ENCODE results near the gene FYN.

The FYN gene

GRCh38 chr6:111732390-111732789 is 140.9 kb downstream of the FYN start:
- Histone ChIP-seq H3K9ac (ENCODE audit: low read depth, low read length) (no peak overlapping the region), H3K9me3 (ENCODE audit: control insufficient read depth, insufficient read depth, low read length) (peaks cover 11% of the 10 kb centered on the region), H3K4me3 (ENCODE audit: low read depth, low read length) (no peak overlapping the region), H3K27ac (ENCODE audit: low read depth, low read length) (peak overlapping the region; percentile 79), H3K27me3 (ENCODE audit: control insufficient read depth, insufficient read depth, low read length) (no peaks in the 10 kb centered on the region), H3K4me1 (ENCODE audit: control insufficient read depth, insufficient read depth, low read length) (peaks cover 13% of the 10 kb centered on the region), H3K36me3 (ENCODE audit: control insufficient read depth, insufficient read depth, low read length) (no peaks in the 10 kb centered on the region)

- Histone ChIP-seq H3K27ac (ENCODE audit: low read depth, low read length) (peak overlapping the region; percentile 79), H3K9me3 (ENCODE audit: control insufficient read depth, insufficient read depth, low read length) (peaks cover 11% of the 10 kb centered on the region), H3K4me1 (ENCODE audit: control insufficient read depth, insufficient read depth, low read length) (peaks cover 13% of the 10 kb centered on the region), H3K36me3 (ENCODE audit: control insufficient read depth, insufficient read depth, low read length) (no peaks in the 10 kb centered on the region), H3K4me3 (ENCODE audit: low read depth, low read length) (peak overlapping the region; percentile 11; the same call in 1 of the 2 replicates), H3K27me3 (ENCODE audit: control insufficient read depth, insufficient read depth, low read length) (no peaks in the 10 kb centered on the region), H3K9ac (ENCODE audit: low read depth, low read length) (no peak overlapping the region)
Measured at GRCh38 chr6:111731456-111732195, 141.6 kb downstream of the FYN start.

DNA sequence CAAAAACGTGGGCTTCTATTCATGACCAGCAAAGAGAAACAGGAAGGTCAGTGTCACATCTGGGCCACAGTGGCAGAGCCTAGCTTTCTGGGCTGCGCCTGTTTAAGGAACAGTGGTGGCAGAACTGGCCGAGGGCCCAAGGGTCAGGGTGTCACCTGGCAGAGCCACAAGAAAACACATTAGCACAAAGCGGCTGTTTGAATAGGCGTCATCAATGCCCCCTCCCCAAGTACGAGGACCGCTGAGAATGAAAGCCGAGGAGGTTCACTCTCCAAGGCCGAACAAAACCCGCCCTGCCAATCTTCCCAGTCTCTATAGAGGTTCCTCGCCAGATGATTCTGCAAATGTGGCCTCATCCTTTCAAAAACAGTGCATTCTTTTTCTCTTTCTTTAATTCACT is 142.4 kb downstream of the FYN start:
- Histone ChIP-seq H3K9me3 (ENCODE audit: control insufficient read depth, insufficient read depth, low read length) (peaks cover 11% of the 10 kb centered on the region), H3K9ac (ENCODE audit: low read depth, low read length) (no peak overlapping the region), H3K4me3 (ENCODE audit: low read depth, low read length) (no peak overlapping the region), H3K27ac (ENCODE audit: low read depth, low read length) (peak overlapping the region; percentile 79), H3K4me1 (ENCODE audit: control insufficient read depth, insufficient read depth, low read length) (peaks cover 13% of the 10 kb centered on the region), H3K27me3 (ENCODE audit: control insufficient read depth, insufficient read depth, low read length) (no peaks in the 10 kb centered on the region), H3K36me3 (ENCODE audit: control insufficient read depth, insufficient read depth, low read length) (no peaks in the 10 kb centered on the region)

- Histone ChIP-seq H3K4me1 (ENCODE audit: control insufficient read depth, insufficient read depth, low read length) (peaks cover 13% of the 10 kb centered on the region), H3K4me3 (ENCODE audit: low read depth, low read length) (no peak overlapping the region), H3K27ac (ENCODE audit: low read depth, low read length) (no peak overlapping the region), H3K36me3 (ENCODE audit: control insufficient read depth, insufficient read depth, low read length) (no peaks in the 10 kb centered on the region), H3K27me3 (ENCODE audit: control insufficient read depth, insufficient read depth, low read length) (no peaks in the 10 kb centered on the region), H3K9ac (ENCODE audit: low read depth, low read length) (no peak overlapping the region), H3K9me3 (ENCODE audit: control insufficient read depth, insufficient read depth, low read length) (peaks cover 7% of the 10 kb centered on the region)
Measured at GRCh38 chr6:111727802-111728201, 145.4 kb downstream of the FYN start.

DNA sequence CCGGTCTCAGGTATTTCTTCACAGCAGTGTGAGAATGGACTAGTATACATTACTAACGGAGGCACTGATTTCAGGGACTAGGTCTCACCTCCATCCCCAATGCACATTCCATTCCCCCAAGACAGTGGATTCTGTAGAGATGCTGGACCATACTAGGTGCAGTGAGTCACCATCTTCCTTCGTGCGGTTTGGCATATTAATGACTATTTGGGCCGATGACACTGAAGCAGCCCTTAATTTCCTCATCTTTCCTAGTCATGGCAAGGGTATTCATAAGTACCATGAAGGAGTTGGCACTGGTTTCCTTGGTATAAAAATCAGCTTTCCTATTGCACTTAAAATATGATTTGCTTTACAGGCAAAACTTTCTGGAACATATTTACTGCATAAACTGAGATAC is 146.2 kb downstream of the FYN start:
- no peaks in the 10 kb centered on the region for H3K36me3 ChIP-seq (ENCODE audit: control insufficient read depth, insufficient read depth, low read length)
- H3K4me1 ChIP-seq (ENCODE audit: control insufficient read depth, insufficient read depth, low read length): peaks cover 16% of the 10 kb centered on the region
- no peak overlapping the region for H3K9ac ChIP-seq (ENCODE audit: low read depth, low read length)
- no peaks in the 10 kb centered on the region; the same call in 1 of the 2 replicates for H3K9me3 ChIP-seq (ENCODE audit: control insufficient read depth, insufficient read depth, low read length)
- no peaks in the 10 kb centered on the region for H3K27me3 ChIP-seq (ENCODE audit: control insufficient read depth, insufficient read depth, low read length)
- no peak overlapping the region for H3K27ac ChIP-seq (ENCODE audit: low read depth, low read length)
- H3K4me3 ChIP-seq (ENCODE audit: low read depth, low read length): no peak overlapping the region

DNA sequence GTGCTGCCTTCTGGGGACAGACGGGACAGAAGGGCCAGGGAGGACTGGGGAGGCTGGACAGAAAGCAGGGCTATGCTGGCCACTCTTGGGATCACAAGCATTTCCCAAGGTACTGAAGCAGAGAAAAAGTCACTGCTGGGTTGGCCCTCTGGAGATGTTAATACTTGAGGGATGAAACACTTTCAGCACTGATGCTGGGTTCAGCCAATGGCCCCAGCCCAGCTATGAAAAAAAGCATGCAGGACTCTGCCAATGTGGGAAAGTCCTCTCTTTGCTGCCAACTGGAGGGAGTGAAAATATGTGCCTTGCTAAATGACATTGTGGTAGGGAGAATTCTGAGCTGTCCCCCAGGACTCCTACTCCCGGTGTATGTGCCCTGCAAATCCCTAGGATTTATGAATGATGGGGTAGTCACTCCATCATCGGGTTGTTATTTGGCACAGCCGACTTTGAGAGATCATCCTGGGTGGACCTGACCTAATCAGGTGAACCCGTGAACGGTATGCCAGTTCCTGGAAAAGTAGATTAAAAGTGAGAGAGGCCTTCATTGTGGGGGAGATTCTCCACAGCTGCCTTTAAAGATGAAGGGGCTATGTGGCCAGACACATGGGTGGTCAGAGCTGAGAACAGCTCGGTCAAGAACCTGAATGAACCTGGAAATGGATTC is 147.7 kb downstream of the FYN start:
- H3K9me3 ChIP-seq (ENCODE audit: control insufficient read depth, insufficient read depth, low read length): no peaks in the 10 kb centered on the region
- no peaks in the 10 kb centered on the region for H3K27me3 ChIP-seq (ENCODE audit: control insufficient read depth, insufficient read depth, low read length)
- no peak overlapping the region for H3K27ac ChIP-seq (ENCODE audit: low read depth, low read length)
- no peak overlapping the region for H3K4me3 ChIP-seq (ENCODE audit: low read depth, low read length)
- no peak overlapping the region for H3K9ac ChIP-seq (ENCODE audit: low read depth, low read length)
- peaks cover 3% of the 10 kb centered on the region for H3K4me1 ChIP-seq (ENCODE audit: control insufficient read depth, insufficient read depth, low read length)
- no peaks in the 10 kb centered on the region for H3K36me3 ChIP-seq (ENCODE audit: control insufficient read depth, insufficient read depth, low read length)

- H3K36me3 ChIP-seq (ENCODE audit: control insufficient read depth, insufficient read depth, low read length): peaks cover 6% of the 10 kb centered on the region
- no peaks in the 10 kb centered on the region for H3K27me3 ChIP-seq (ENCODE audit: control insufficient read depth, insufficient read depth, low read length)
- H3K27ac ChIP-seq (ENCODE audit: low read depth, low read length): no peak overlapping the region
- H3K4me3 ChIP-seq (ENCODE audit: low read depth, low read length): no peak overlapping the region
- H3K9ac ChIP-seq (ENCODE audit: low read depth, low read length): no peak overlapping the region
- H3K4me1 ChIP-seq (ENCODE audit: control insufficient read depth, insufficient read depth, low read length): peaks cover 3% of the 10 kb centered on the region; the same call in 1 of the 2 replicates
- no peaks in the 10 kb centered on the region for H3K9me3 ChIP-seq (ENCODE audit: control insufficient read depth, insufficient read depth, low read length)
Measured at GRCh38 chr6:111724505-111724904, 148.7 kb downstream of the FYN start.

DNA sequence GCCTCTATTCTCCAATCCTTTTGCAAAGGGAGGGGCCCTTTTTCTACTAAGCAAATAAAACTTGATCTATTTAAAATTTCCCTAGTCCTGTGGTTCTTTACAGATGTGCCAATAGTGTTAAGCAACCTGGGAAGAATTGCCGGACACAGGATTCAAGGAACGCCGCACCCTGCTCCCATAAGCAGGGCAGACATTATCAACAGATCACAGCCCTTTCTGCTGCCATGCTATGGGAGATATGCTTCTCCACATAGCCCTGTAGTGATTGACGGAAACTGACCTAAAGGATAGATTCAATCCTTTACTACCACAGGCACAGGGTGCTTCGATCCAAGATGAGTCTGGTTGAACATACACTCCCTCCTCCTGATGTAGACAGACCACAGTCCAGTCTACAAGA is 149.2 kb downstream of the FYN start:
- no peak overlapping the region for H3K4me3 ChIP-seq (ENCODE audit: low read depth, low read length)
- H3K9ac ChIP-seq (ENCODE audit: low read depth, low read length): no peak overlapping the region
- H3K27ac ChIP-seq (ENCODE audit: low read depth, low read length): no peak overlapping the region
- no peaks in the 10 kb centered on the region for H3K9me3 ChIP-seq (ENCODE audit: control insufficient read depth, insufficient read depth, low read length)
- H3K27me3 ChIP-seq (ENCODE audit: control insufficient read depth, insufficient read depth, low read length): no peaks in the 10 kb centered on the region
- H3K36me3 ChIP-seq (ENCODE audit: control insufficient read depth, insufficient read depth, low read length): peaks cover 10% of the 10 kb centered on the region
- peaks cover 3% of the 10 kb centered on the region; the same call in 1 of the 2 replicates for H3K4me1 ChIP-seq (ENCODE audit: control insufficient read depth, insufficient read depth, low read length)

- no peak overlapping the region for H3K27ac ChIP-seq (ENCODE audit: low read depth, low read length)
Measured at GRCh38 chr6:111723412-111723970, 149.8 kb downstream of the FYN start.

DNA sequence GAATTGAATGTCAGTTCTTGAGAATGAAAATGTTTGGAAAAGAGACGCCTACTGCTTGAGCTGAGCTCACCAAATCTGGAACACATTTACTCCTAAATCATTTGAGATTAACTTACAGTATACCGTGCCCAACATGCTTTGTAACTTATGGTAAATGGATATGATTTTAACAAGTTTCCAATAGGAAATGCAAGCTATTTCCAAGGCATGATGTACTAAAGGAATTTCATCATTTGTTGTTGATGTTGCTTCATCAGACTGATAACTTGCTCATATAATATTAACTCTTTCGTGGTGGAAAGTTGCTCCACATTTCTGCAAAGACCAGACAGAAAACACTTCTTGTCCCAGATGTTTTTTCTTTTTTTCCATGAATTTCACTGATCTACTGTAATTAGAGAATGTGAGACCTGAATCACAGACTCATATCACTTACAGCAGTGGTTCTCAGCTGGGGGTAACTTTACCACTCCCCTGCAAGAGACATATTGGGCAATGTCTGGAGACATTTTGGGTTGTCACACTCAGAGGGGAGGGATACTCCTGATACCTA is 151.0 kb downstream of the FYN start:
- Histone ChIP-seq H3K27ac (ENCODE audit: low read depth, low read length) (no peak overlapping the region), H3K4me3 (ENCODE audit: low read depth, low read length) (no peak overlapping the region), H3K27me3 (ENCODE audit: control insufficient read depth, insufficient read depth, low read length) (no peaks in the 10 kb centered on the region), H3K4me1 (ENCODE audit: control insufficient read depth, insufficient read depth, low read length) (peaks cover 3% of the 10 kb centered on the region; the same call in 1 of the 2 replicates), H3K36me3 (ENCODE audit: control insufficient read depth, insufficient read depth, low read length) (peaks cover 24% of the 10 kb centered on the region), H3K9ac (ENCODE audit: low read depth, low read length) (no peak overlapping the region), H3K9me3 (ENCODE audit: control insufficient read depth, insufficient read depth, low read length) (no peaks in the 10 kb centered on the region)

More at GRCh38 chr6:111723412-111723970, 149.8 kb downstream of the FYN start:
- H3K4me1 ChIP-seq (ENCODE audit: control insufficient read depth, insufficient read depth, low read length): peaks cover 3% of the 10 kb centered on the region; the same call in 1 of the 2 replicates
- H3K9ac ChIP-seq (ENCODE audit: low read depth, low read length): no peak overlapping the region
- H3K9me3 ChIP-seq (ENCODE audit: control insufficient read depth, insufficient read depth, low read length): no peaks in the 10 kb centered on the region
- no peak overlapping the region for H3K4me3 ChIP-seq (ENCODE audit: low read depth, low read length)
- H3K36me3 ChIP-seq (ENCODE audit: control insufficient read depth, insufficient read depth, low read length): peaks cover 16% of the 10 kb centered on the region
- no peaks in the 10 kb centered on the region for H3K27me3 ChIP-seq (ENCODE audit: control insufficient read depth, insufficient read depth, low read length)

- H3K9ac ChIP-seq (ENCODE audit: low read depth, low read length): no peak overlapping the region
- H3K27ac ChIP-seq (ENCODE audit: low read depth, low read length): no peak overlapping the region
- no peak overlapping the region for H3K4me3 ChIP-seq (ENCODE audit: low read depth, low read length)
- H3K27me3 ChIP-seq (ENCODE audit: control insufficient read depth, insufficient read depth, low read length): no peaks in the 10 kb centered on the region
- peaks cover 24% of the 10 kb centered on the region for H3K36me3 ChIP-seq (ENCODE audit: control insufficient read depth, insufficient read depth, low read length)
- no peaks in the 10 kb centered on the region for H3K9me3 ChIP-seq (ENCODE audit: control insufficient read depth, insufficient read depth, low read length)
- H3K4me1 ChIP-seq (ENCODE audit: control insufficient read depth, insufficient read depth, low read length): peaks cover 3% of the 10 kb centered on the region; the same call in 1 of the 2 replicates
Measured at GRCh38 chr6:111721753-111722154, 151.5 kb downstream of the FYN start.

All from HUES48 (cell line).